Hepatocyte (in vitro differentiated cells): ENCODE data around the gene TCHH.
A peak's percentile ranks its signal among the peaks of the same experiment; 100 is the strongest.

Experiments used
- CTCF ChIP-seq: fragments of 200-600 bp; sonication (generic); IDR thresholded peaks from 2 replicates; pipeline ENCODE4 v1.5.1; 2016; ENCODE audit warnings: antibody characterized with exemption, mild to moderate bottlenecking; ENCODE audit not compliant: poor library complexity
- EZH2 ChIP-seq: fragments of 200-600 bp; sonication (generic); IDR thresholded peaks from 2 replicates; pipeline ENCODE4 v1.6.1; 2016; ENCODE audit warnings: antibody characterized with exemption, mild to moderate bottlenecking, borderline replicate concordance
- EZH2phosphoT487 ChIP-seq: fragments of 200-600 bp; sonication (generic); IDR thresholded peaks from one replicate; pipeline ENCODE4 v1.6.1; 2018; ENCODE audit warnings: antibody characterized with exemption, mild to moderate bottlenecking, low read depth, moderate library complexity; ENCODE audit not compliant: unreplicated experiment, severe bottlenecking

- TF ChIP-seq CTCF = no peak
- peak; percentile 11 for TF ChIP-seq EZH2
- TF ChIP-seq EZH2phosphoT487 = no peak
Measured at GRCh38 chr1:152107031-152107983, 7.9 kb downstream of the TCHH start.
